Left renal pelvis (tissue), 4 donors: ENCODE data around the gene MAP2K4. TPM values are rescaled to one million over a fixed set of nuclear protein-coding genes. Genes with fewer than 3 reads are reported as not detected.

Experiments
- DNase-seq, 4 donors: peaks; one replicate each; pipeline ENCODE4 v3.0.0-alpha.2; 2013; ENCODE audit warnings: low read depth in 4 of 4, low spot score in 3 of 4
- polyA plus RNA-seq, 4 donors: library from polyadenylated mRNA; unstranded; fragments of 120-200 nt; gene quantifications; one replicate each; pipeline ENCODE4 v1.2.1, GENCODE V29; 2013; ENCODE audit not compliant: insufficient read length in 4 of 4

Gene MAP2K4
- polyA plus RNA-seq, 4 donors, result 32.8 to 46.8 (median 39.1) TPM

GRCh38 chr17:12035673-12036072, 15.0 kb downstream of the MAP2K4 start:
- no peak for DNase-seq

DNA sequence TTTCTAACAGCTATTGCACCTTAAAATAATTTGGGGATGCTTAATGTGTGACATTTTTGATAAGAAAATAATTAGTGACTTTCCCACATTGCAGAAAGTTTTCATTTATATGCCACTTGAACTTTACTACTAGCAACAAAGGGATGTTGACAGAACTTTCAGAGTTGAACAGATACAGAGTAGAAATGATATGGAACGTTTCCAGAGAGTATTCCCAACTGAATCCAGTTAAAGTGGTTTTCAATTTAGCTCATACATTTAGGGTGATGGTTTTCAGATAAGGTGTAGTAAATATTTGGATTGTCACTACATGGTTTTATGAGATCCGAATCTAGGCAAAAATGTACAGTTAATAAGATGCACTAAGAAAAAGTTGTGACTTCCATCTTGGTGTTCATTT, 17.3 kb downstream of the MAP2K4 start:
- DNase-seq, result no peak

DNA sequence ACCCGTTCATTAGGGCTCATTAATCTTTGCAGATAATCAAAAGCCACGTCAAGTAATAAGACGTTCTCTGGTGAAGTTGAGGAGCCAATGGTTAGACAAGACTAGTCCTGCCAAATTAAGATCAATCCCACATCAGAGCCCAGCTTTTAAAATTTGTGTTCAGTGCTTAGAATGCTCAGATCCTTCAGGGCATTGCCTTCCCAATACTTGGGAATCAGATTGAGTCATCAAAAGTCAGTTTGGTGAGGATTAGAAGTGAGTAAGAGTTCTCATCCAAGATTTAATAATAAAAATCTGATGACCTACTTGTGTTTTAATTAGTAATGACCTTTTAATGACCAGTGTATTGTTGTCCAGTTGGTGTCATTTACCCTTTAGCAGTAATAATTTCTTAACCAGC, 19.8 kb downstream of the MAP2K4 start:
- no peak for DNase-seq

GRCh38 chr17:12041312-12041711, 20.6 kb downstream of the MAP2K4 start:
- DNase-seq, result no peak

GRCh38 chr17:12043702-12044101, 23.0 kb downstream of the MAP2K4 start:
- no peak for DNase-seq

DNA sequence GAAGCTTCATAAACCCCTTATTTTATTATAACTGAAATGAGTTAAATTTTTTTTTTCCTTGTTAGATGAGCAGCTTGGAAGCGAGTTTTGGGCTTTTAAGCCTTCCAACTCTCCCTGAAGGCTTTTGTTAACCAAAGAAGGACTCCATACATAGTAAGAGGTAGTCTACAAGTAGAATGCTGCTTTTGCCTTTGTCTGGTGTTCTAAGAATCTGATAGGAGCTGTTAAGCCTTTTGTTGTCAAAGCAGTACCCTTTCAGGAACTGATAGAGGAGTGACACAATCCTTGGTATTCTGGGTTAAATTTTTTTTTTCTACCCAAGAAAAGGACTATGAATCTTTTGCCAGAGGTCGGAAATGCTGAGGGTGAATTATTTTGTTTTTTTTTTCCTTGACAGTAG, 26.1 kb downstream of the MAP2K4 start:
- no peak for DNase-seq

- DNase-seq, result no peak
Observed at GRCh38 chr17:12047681-12048376, 27.2 kb downstream of the MAP2K4 start.

GRCh38 chr17:12048843-12049473, 28.3 kb downstream of the MAP2K4 start:
- DNase-seq, result no peak

GRCh38 chr17:12050646-12051225, 30.1 kb downstream of the MAP2K4 start:
- no peak for DNase-seq

- DNase-seq, result no peak
Observed at GRCh38 chr17:12053552-12053951, 32.9 kb downstream of the MAP2K4 start.

- no peak for DNase-seq
Observed at GRCh38 chr17:12055889-12056288, 35.2 kb downstream of the MAP2K4 start.

DNA sequence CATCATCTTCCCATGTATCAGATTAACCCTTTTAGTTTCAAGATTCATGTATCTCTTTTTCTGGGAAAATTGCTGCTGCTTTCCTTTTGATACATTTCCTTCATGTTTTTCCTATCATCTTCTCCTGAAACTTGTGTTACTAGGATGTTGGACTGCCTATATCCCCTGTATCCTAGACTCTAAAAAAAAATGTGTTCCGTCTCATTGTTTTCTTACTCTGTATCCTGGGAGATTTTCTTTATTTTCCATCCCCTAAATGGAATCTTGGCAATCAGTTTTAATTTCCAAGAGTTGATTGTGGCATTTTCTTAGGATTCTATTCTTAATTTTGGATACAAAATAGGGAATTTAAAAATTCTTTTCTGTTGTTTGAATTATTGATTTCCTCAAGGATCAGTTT, 36.8 kb downstream of the MAP2K4 start:
- DNase-seq, result no peak

GRCh38 chr17:12058535-12058934, 37.9 kb downstream of the MAP2K4 start:
- no peak for DNase-seq

DNA sequence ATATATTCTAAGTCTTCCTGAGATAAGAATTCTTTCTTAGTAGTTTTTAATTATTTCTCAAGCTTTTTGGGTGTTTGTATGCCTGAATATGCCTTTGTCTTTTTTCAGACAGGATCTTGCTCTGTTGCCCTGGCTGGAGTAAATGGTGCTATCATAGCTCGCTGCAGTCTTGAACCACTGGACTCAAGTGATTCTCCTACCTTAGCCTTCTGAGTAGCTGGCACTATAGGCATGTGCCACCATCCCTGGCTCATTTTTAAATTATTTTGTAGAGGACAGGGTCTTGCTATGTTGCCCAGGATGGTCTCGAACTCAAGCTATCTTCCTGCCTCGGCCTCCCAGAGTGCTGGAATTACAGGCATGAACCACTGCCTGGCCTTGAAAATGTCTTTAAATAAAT, 41.6 kb downstream of the MAP2K4 start:
- DNase-seq, result no peak

GRCh38 chr17:12064395-12064794, 43.7 kb downstream of the MAP2K4 start:
- DNase-seq, result no peak

DNA sequence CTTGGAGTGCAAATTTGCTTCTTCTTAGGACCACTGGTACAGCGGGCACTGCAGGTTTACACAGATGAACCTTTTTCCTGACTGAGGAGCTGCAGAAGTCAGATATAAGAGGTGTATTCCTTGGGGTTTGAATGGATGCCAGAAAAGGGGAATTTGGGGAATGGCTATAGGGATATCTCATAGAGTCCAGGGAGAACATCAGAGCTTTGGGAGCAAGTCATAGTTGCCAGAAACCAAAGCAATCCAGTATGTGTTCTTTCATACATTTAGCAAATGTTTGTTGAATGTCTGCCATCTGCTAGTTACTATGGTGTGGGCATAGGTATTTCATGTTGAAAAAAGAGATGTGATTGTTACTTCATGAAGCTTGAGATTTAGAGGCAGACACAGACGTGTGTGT, 46.8 kb downstream of the MAP2K4 start:
- DNase-seq, result no peak

- DNase-seq, result no peak
Observed at GRCh38 chr17:12068946-12069345, 48.3 kb downstream of the MAP2K4 start.

DNA sequence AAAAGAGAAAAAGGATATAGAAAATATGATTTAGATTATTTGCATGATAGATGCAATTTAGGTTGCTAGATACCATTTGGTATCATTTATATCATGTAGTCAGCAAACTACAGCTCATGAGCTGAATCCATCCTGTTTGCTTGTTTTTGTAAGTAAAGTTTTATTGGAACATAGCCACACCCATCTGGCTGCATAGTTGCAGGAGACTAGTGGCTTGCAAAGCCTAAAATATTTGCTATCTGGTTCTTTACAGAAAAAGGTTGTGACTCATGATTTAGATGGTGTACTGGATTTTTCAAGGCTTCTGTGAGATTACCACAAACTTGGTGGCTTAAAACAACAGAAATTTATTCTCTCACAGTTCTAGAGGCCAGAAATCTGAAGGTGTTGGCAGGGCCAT, 49.9 kb downstream of the MAP2K4 start:
- no peak for DNase-seq

- no peak for DNase-seq
Observed at GRCh38 chr17:12074346-12074745, 53.7 kb downstream of the MAP2K4 start.

DNA sequence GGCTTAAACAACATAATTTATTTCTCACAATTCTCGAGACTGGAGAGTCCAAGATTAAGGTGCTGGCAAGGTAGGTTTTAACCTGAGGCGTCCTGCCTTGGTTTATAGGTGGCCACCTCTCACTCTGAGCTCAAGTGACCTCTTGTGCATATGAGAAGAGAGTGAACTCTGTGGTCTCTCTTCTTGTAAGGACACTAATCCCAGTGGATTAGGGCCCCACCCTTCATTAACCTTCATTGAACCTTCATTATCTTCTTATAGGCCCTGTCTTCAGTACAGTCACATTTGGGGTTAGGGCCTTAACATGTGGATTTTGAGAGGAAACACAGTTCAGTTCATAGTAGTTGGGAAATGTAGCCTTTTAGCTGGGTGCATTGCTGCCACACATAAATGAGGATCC, 57.1 kb downstream of the MAP2K4 start:
- no peak for DNase-seq

DNA sequence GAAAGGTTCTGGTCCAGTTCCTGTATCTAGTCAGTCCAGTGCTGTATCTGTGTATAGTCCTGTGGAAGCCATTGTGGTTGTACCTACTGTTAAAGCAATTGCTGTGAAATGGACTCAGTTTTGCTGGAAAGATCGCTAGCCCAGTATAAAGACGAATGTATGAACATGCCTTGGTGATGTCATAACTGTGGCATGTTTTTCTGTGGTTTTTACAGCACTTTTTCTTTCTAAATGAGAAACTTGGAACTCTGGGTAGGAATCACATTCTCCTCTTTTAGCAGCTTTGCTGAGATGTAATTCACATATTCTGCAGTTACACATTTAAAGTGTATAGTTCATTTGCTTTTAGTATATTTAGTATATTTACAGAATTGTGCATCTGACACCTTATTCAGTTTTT, 58.1 kb downstream of the MAP2K4 start:
- no peak for DNase-seq

DNA sequence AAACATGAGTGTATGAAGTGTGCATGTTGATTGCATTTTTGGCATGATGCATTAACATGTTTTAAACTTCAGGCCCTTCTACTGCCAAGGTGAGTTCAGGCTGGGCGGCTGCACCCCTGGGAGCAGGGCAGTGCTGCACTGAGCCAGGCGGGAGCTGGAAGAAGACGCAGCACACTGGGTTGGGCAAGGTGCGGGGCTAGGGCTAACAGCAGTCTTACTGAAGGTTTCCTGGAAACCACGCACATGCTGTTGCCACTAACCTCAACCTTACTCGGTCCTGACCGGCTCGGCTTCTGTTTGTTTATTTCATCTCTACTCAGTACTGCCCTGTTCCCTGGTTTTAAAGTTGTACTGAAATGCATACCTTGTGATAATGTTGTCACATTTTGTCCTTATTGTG, 61.0 kb downstream of the MAP2K4 start:
- no peak for DNase-seq
